ENCODE data around the gene LRRC7.
A peak's percentile ranks its signal among the peaks of the same experiment; 100 is the strongest.

Gene LRRC7

GRCh38 chr1:69700770-69701169 lies 133.0 kb downstream of the LRRC7 start:
- Histone ChIP-seq H3K4me3 (ENCODE audit: low read depth, low read length) (no peak overlapping the region), H3K27ac (no peak overlapping the region), H3K9me3 (ENCODE audit: severe bottlenecking) (no peaks in the 10 kb centered on the region), H3K27me3 (ENCODE audit: insufficient read depth, low read depth, severe bottlenecking) (no peaks in the 10 kb centered on the region), H3K36me3 (no peaks in the 10 kb centered on the region)
- peak; percentile 66 for TF ChIP-seq CTCF (IDR thresholded peaks at IDR 0.05; ENCODE audit: low read depth, low read length)
- DNase-seq, result peak; percentile 60

- Histone ChIP-seq H3K27ac (no peak overlapping the region), H3K9me3 (ENCODE audit: severe bottlenecking) (no peaks in the 10 kb centered on the region), H3K27me3 (ENCODE audit: insufficient read depth, low read depth, severe bottlenecking) (no peaks in the 10 kb centered on the region), H3K4me3 (ENCODE audit: low read depth, low read length) (no peak overlapping the region), H3K36me3 (no peaks in the 10 kb centered on the region)
- DNase-seq, result no peak
- TF ChIP-seq CTCF (IDR thresholded peaks at IDR 0.05; ENCODE audit: low read depth, low read length), result no peak
These were observed 134.4 kb downstream of the LRRC7 start for GRCh38 chr1:69702085-69702484.

- DNase-seq, result no peak
- no peak overlapping the region for H3K27ac ChIP-seq
- no peak for TF ChIP-seq CTCF (IDR thresholded peaks at IDR 0.05; ENCODE audit: low read depth, low read length)
- H3K9me3 ChIP-seq (ENCODE audit: severe bottlenecking), result no peaks in the 10 kb centered on the region
- no peaks in the 10 kb centered on the region for H3K27me3 ChIP-seq (ENCODE audit: insufficient read depth, low read depth, severe bottlenecking)
- no peaks in the 10 kb centered on the region for H3K36me3 ChIP-seq
- no peak overlapping the region for H3K4me3 ChIP-seq (ENCODE audit: low read depth, low read length)
These were observed 138.8 kb downstream of the LRRC7 start for GRCh38 chr1:69706473-69706872.

- DNase-seq, result no peak
- TF ChIP-seq CTCF (IDR thresholded peaks at IDR 0.05; ENCODE audit: low read depth, low read length), result no peak
- H3K36me3 ChIP-seq, result no peaks in the 10 kb centered on the region
- no peak overlapping the region for H3K27ac ChIP-seq
- no peaks in the 10 kb centered on the region for H3K9me3 ChIP-seq (ENCODE audit: severe bottlenecking)
- H3K27me3 ChIP-seq (ENCODE audit: insufficient read depth, low read depth, severe bottlenecking), result no peaks in the 10 kb centered on the region
- no peak overlapping the region for H3K4me3 ChIP-seq (ENCODE audit: low read depth, low read length)
These were observed 139.4 kb downstream of the LRRC7 start for GRCh38 chr1:69707103-69707502.

- DNase-seq, result no peak
- TF ChIP-seq CTCF (IDR thresholded peaks at IDR 0.05; ENCODE audit: low read depth, low read length), result no peak
These were observed 142.9 kb downstream of the LRRC7 start for GRCh38 chr1:69710484-69711189.

More at GRCh38 chr1:69710484-69711189, 142.9 kb downstream of the LRRC7 start:
- H3K36me3 ChIP-seq, result no peaks in the 10 kb centered on the region
- H3K27me3 ChIP-seq (ENCODE audit: insufficient read depth, low read depth, severe bottlenecking), result no peaks in the 10 kb centered on the region
- no peaks in the 10 kb centered on the region for H3K9me3 ChIP-seq (ENCODE audit: severe bottlenecking)
- no peak overlapping the region for H3K4me3 ChIP-seq (ENCODE audit: low read depth, low read length)
- H3K27ac ChIP-seq, result no peak overlapping the region
